Pancreas (tissue), 10 donors: ENCODE data around the gene DCAF4. TPM values are rescaled to one million over a fixed set of nuclear protein-coding genes. Genes with fewer than 3 reads are reported as not detected.
A peak's percentile ranks its signal among the peaks of the same experiment; 100 is the strongest.

ENCODE experiments used
- ATAC-seq, 4 donors: fragments of 200-7000 bp; cut with Tn5 transposase; one replicate each; pipeline versions ENCODE4 v1.8.0 to v1.9.1; 2020; ENCODE audit warnings: mild to moderate bottlenecking in 4 of 4, moderate library complexity in 4 of 4
- DNase-seq, 6 donors: peaks; one replicate each; pipeline ENCODE4 v3.0.0-alpha.2; 2020
- FAIRE-seq: peaks from 2 replicates; lab custom pipeline; 2012; peaks lifted over from hg19 to GRCh38; lab: Jason Lieb, UNC
- H3K27ac ChIP-seq, 4 donors: fragments of 200-600 bp; sonication (generic); 1 replicate in 3 of 4; 2 replicates in 1 of 4; pipeline versions ENCODE4 v1.5.0 to v1.8.0; 2020
- H3K27me3 ChIP-seq, 4 donors: fragments of 200-600 bp; one replicate each; pipeline ENCODE4 v1.8.0; 2021
- H3K36me3 ChIP-seq, 3 donors: fragments of 200-600 bp; sonication (generic) in 1 of 3; one replicate each; pipeline versions ENCODE4 v1.5.0 to v1.8.0; 2020 to 2021
- H3K4me1 ChIP-seq, 3 donors: fragments of 200-600 bp; one replicate each; pipeline ENCODE4 v1.8.0; 2021
- H3K4me3 ChIP-seq, 4 donors: fragments of 200-600 bp; sonication (generic) in 2 of 4; one replicate each; pipeline versions ENCODE4 v1.5.0 to v1.8.0; 2020 to 2021
- H3K9me3 ChIP-seq, 4 donors: fragments of 200-600 bp; one replicate each; pipeline ENCODE4 v1.8.0; 2021
- CTCF ChIP-seq, 4 donors: fragments of 200-600 bp; sonication (generic) in 3 of 4; IDR thresholded peaks; one replicate each; pipeline versions ENCODE4 v1.5.0 to v1.8.0; 2021; ENCODE audit warnings: antibody characterized with exemption in 4 of 4
- WGBS, 2 donors: extraction: QIAGEN DNeasy Blood & Tissue Kit; methylation state at CpG; one replicate each; pipeline ENCODE4 v1.1.7; 2013; 5-methylcytosine and 5-hydroxymethylcytosine counted together
- intact Hi-C, 3 donors: fragments of 100-400 bp; cut with DNase I; formaldehyde crosslinking; loops; one replicate each; pipeline versions ENCODE4 v1.11.1 to v1.14.2; 2022
- polyA plus RNA-seq, 2 donors: library from polyadenylated mRNA; stranded (reverse); fragments of 200-250 nt; gene quantifications; one replicate each; pipeline ENCODE4 v1.2.3, GENCODE V29; 2013
- total RNA-seq, 6 donors: library from RNA; stranded (reverse); fragmentation: NEBNext Ultra II Directional in 4 of 6; extraction: Animal tissue kit (Norgen Biotek cat#: 25700) in 4 of 6; gene quantifications; one replicate each; pipeline versions ENCODE4 v1.2.1 to v1.2.4, GENCODE V29; 2021 to 2023
- donor health status: healthy with polysubstance abuse.
- donor health status: DM: no; HTN: no; CAD: no; lungs with moderate emphysema.
- donor health status: DM: no; HTN: no; CAD: no.
- donor health status: control.
- donor health status: control.
- donor health status: Bipolar disorder and iron deficiency.
- donor health status: DM: yes; HTN: yes; CAD: no.
- donor health status: DM: no; HTN: no; CAD: no.
- donor health status: DM: no; HTN: no; CAD: no.
- donor health status: DM: yes; HTN: yes; CAD: no.

The DCAF4 gene
- total and polyA plus RNA-seq, 8 donors = 7.8 to 14.5 (median 11.2) TPM

- Histone ChIP-seq H3K9me3 (no peaks in the 10 kb centered on the region), H3K36me3 (no peaks in the 10 kb centered on the region), H3K4me3 (no peak overlapping the region), H3K27ac (no peak overlapping the region), H3K27me3 (no peaks in the 10 kb centered on the region), H3K4me1 (peaks cover 0 to 6% (median 0%) of the 10 kb centered on the region in 3 donors)
- intact Hi-C loops = loop anchor here in 2 of 3 donors (2.0 to 10.0 kb wide), 2 partner anchors 388 to 390 kb away; no protein-coding TSS in a partner anchor
- TF ChIP-seq CTCF (IDR thresholded peaks at IDR 0.05) = peak; percentile 80 to 92 (median 88)
- FAIRE-seq (no peak), DNase-seq (peak in 4 of 6 donors; percentile 41 to 75 (median 52)), ATAC-seq (peak; percentile 80 to 98 (median 92))
- 27 to 28% methylated on average over 5 of the region's 5 CpGs for WGBS, 2 donors
Measured at GRCh38 chr14:72904840-72905561, 21.3 kb upstream of the DCAF4 start.

GRCh38 chr14:72906316-72906715 lies 19.9 kb upstream of the DCAF4 start:
- H3K27me3 ChIP-seq = no peaks in the 10 kb centered on the region
- intact Hi-C loops = loop anchor here in 1 of 3 donors (10.0 kb wide), 1 partner anchor 392 kb away; no protein-coding TSS in a partner anchor
- no peaks in the 10 kb centered on the region for H3K36me3 ChIP-seq
- FAIRE-seq = no peak
- ATAC-seq = no peak
- 30 to 55% methylated on average over 3 of the region's 3 CpGs for WGBS, 2 donors
- H3K9me3 ChIP-seq = no peaks in the 10 kb centered on the region
- no peak for TF ChIP-seq CTCF (IDR thresholded peaks at IDR 0.05)
- H3K4me1 ChIP-seq = peaks cover 0 to 6% (median 0%) of the 10 kb centered on the region in 3 donors
- H3K4me3 ChIP-seq = no peak overlapping the region
- DNase-seq = no peak
- H3K27ac ChIP-seq = no peak overlapping the region

GRCh38 chr14:72906879-72907278 lies 19.4 kb upstream of the DCAF4 start:
- 73 to 74% methylated on average over 1 of the region's 1 CpG for WGBS, 2 donors
- TF ChIP-seq CTCF (IDR thresholded peaks at IDR 0.05) = no peak
- Histone ChIP-seq H3K27me3 (no peaks in the 10 kb centered on the region), H3K4me3 (no peak overlapping the region), H3K9me3 (no peaks in the 10 kb centered on the region), H3K4me1 (peaks cover 0 to 6% (median 0%) of the 10 kb centered on the region in 3 donors), H3K36me3 (no peaks in the 10 kb centered on the region), H3K27ac (no peak overlapping the region)
- FAIRE-seq (no peak), DNase-seq (no peak), ATAC-seq (no peak)
- intact Hi-C loops = loop anchor here in 1 of 3 donors (10.0 kb wide), 1 partner anchor 392 kb away; no protein-coding TSS in a partner anchor

- ATAC-seq = peak in 1 of 4 donors; percentile 16
- TF ChIP-seq CTCF (IDR thresholded peaks at IDR 0.05) = no peak
- no peaks in the 10 kb centered on the region for H3K27me3 ChIP-seq
- no peaks in the 10 kb centered on the region for H3K36me3 ChIP-seq
- DNase-seq = no peak
- FAIRE-seq = no peak
- no peaks in the 10 kb centered on the region for H3K9me3 ChIP-seq
- no peak overlapping the region for H3K4me3 ChIP-seq
- H3K27ac ChIP-seq = no peak overlapping the region
- WGBS, 2 donors = 66 to 68% methylated on average over 5 of the region's 5 CpGs
- H3K4me1 ChIP-seq = peaks cover 0 to 6% (median 0%) of the 10 kb centered on the region in 3 donors
- intact Hi-C loops = loop anchor here in 1 of 3 donors (10.0 kb wide), 1 partner anchor 393 kb away; no protein-coding TSS in a partner anchor
Measured at GRCh38 chr14:72907886-72908285, 18.4 kb upstream of the DCAF4 start.
